ENCODE data around the gene RAB33A.

Gene RAB33A

GRCh38 chrX:130170752-130171445 is 863 bp upstream of the RAB33A start:
- H3K4me3 ChIP-seq (replicated peaks; ENCODE audit: low read depth, low read length), result peak overlapping the region; percentile 47
- TF ChIP-seq, protein P1, sequence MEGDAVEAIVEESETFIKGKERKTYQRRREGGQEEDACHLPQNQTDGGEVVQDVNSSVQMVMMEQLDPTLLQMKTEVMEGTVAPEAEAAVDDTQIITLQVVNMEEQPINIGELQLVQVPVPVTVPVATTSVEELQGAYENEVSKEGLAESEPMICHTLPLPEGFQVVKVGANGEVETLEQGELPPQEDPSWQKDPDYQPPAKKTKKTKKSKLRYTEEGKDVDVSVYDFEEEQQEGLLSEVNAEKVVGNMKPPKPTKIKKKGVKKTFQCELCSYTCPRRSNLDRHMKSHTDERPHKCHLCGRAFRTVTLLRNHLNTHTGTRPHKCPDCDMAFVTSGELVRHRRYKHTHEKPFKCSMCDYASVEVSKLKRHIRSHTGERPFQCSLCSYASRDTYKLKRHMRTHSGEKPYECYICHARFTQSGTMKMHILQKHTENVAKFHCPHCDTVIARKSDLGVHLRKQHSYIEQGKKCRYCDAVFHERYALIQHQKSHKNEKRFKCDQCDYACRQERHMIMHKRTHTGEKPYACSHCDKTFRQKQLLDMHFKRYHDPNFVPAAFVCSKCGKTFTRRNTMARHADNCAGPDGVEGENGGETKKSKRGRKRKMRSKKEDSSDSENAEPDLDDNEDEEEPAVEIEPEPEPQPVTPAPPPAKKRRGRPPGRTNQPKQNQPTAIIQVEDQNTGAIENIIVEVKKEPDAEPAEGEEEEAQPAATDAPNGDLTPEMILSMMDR (IDR thresholded peaks at IDR 0.05; ENCODE audit: low read length, missing control alignments), result no peak
- no peak for DNase-seq (ENCODE audit: low read depth)

GRCh38 chrX:130172127-130172845 is 524 bp downstream of the RAB33A start:
- DNase-seq (ENCODE audit: low read depth), result no peak

GRCh38 chrX:130173190-130173895 is 1.6 kb downstream of the RAB33A start:
- H3K4me3 ChIP-seq (replicated peaks; ENCODE audit: low read depth, low read length), result no peak overlapping the region
- TF ChIP-seq, protein P1 (IDR thresholded peaks at IDR 0.05; ENCODE audit: low read length, missing control alignments), result no peak
- peak; percentile 80 for DNase-seq (ENCODE audit: low read depth)

More at GRCh38 chrX:130172127-130172845, 524 bp downstream of the RAB33A start:
- peak overlapping the region; percentile 47 for H3K4me3 ChIP-seq (replicated peaks; ENCODE audit: low read depth, low read length)
- TF ChIP-seq, protein P1 (IDR thresholded peaks at IDR 0.05; ENCODE audit: low read length, missing control alignments), result no peak

DNA sequence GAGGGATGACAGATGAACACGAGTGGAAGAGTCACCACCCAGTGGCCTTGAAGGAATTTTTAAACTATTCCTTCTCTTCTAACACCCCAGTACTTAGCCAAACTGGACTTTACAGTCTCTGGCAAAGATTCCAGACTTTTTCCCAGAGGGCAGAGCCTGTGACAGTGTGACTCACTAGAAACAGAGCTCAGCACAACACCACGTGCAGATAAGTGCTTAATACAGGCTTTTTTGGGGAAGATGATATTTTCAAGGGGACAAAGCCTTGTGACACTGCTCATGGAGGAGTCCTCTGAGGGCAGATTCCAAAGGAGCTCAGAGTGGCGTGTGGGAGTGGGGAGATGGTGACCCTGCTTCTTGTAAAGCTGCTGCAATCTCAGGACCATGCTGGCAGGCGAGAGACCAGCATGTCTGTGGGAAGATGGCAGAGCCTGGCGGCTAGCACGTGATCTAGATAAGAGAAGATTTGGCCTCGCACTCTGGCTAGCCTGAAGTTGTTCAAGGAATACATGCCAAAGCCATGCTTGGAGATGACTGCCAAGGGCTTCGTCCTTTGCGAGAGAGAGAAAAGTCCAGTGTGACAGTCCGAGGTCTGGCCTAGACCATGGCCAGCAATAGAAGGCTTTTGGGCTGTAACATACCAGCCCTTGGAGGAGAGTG is 2.4 kb downstream of the RAB33A start:
- peak; percentile 72 for DNase-seq (ENCODE audit: low read depth)
- H3K4me3 ChIP-seq (replicated peaks; ENCODE audit: low read depth, low read length), result no peak overlapping the region
- TF ChIP-seq, protein P1 (IDR thresholded peaks at IDR 0.05; ENCODE audit: low read length, missing control alignments), result no peak

DNA sequence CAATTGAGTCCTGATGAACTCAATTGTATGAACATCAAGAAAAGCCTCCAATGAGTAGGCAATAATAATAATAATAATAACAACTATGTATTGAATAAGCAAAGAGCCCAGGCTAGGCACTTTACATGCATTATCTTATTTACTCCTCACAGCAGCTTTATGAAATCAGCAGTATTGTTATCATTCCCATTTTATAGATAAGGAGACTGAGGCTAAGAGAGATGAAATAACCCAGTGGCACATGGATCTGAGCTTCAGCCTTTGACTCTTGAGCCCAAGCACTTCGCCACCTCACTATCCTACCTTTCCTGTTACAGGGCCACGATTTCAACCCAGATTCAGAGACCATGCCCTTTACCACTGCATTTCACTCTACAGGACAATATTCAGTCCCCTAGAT is 3.2 kb downstream of the RAB33A start:
- no peak overlapping the region for H3K4me3 ChIP-seq (replicated peaks; ENCODE audit: low read depth, low read length)
- no peak for DNase-seq (ENCODE audit: low read depth)
- TF ChIP-seq, protein P1 (IDR thresholded peaks at IDR 0.05; ENCODE audit: low read length, missing control alignments), result no peak

- TF ChIP-seq, protein P1 (IDR thresholded peaks at IDR 0.05; ENCODE audit: low read length, missing control alignments), result no peak
- no peak overlapping the region for H3K4me3 ChIP-seq (replicated peaks; ENCODE audit: low read depth, low read length)
- DNase-seq (ENCODE audit: low read depth), result no peak
These were observed 4.6 kb downstream of the RAB33A start for GRCh38 chrX:130176354-130176776.
